MM.1S (cell line): ENCODE results near the gene BMP10.

Experiments
- DNase-seq: peaks from one replicate; pipeline ENCODE4 v3.0.0-alpha.2; 2015
- H2AFZ ChIP-seq: fragments of 300-600 bp; sonication (generic); 2 replicates; pipeline ENCODE4 v1.6.0; 2016; ENCODE audit warnings: antibody characterized with exemption, low read length
- H3F3A ChIP-seq: fragments of 300-600 bp; sonication (generic); 2 replicates; pipeline ENCODE4 v1.6.1; 2016; ENCODE audit warnings: mild to moderate bottlenecking, antibody characterized with exemption, low read length, moderate library complexity, mixed read lengths; ENCODE audit not compliant: insufficient read depth
- H3K27ac ChIP-seq: fragments of 300-600 bp; sonication (generic); 2 replicates; pipeline ENCODE4 v1.5.1; 2016; ENCODE audit warnings: mild to moderate bottlenecking, low read length
- H3K27me3 ChIP-seq: fragments of 300-600 bp; sonication (generic); replicated peaks from 2 replicates; pipeline ENCODE4 v1.6.0; 2016; ENCODE audit warnings: low read length; ENCODE audit not compliant: insufficient read depth
- H3K36me3 ChIP-seq: fragments of 300-600 bp; sonication (generic); replicated peaks from 2 replicates; pipeline ENCODE4 v1.6.1; 2016; ENCODE audit warnings: mild to moderate bottlenecking, low read length, mixed read lengths; ENCODE audit not compliant: insufficient read depth
- H3K4me1 ChIP-seq: fragments of 300-600 bp; sonication (generic); 2 replicates; pipeline ENCODE4 v1.6.1; 2016; ENCODE audit warnings: low read length, mixed read lengths
- H3K4me2 ChIP-seq: fragments of 300-600 bp; sonication (generic); 2 replicates; pipeline ENCODE4 v1.6.0; 2016; ENCODE audit warnings: low read depth, low read length
- H3K4me3 ChIP-seq: fragments of 300-600 bp; sonication (generic); 2 replicates; pipeline ENCODE4 v1.5.1; 2016; ENCODE audit warnings: low read length, mixed read lengths
- H3K79me2 ChIP-seq: fragments of 300-600 bp; sonication (generic); 2 replicates; pipeline ENCODE4 v1.6.1; 2016; ENCODE audit warnings: mixed run types, low read length, mixed read lengths
- H3K9ac ChIP-seq: fragments of 300-600 bp; sonication (generic); 2 replicates; pipeline ENCODE4 v1.6.1; 2016; ENCODE audit warnings: low read length, mixed read lengths
- H3K9me2 ChIP-seq: fragments of 300-600 bp; sonication (generic); replicated peaks from 2 replicates; pipeline ENCODE4 v1.6.1; 2016; ENCODE audit warnings: mild to moderate bottlenecking, low read length, mixed read lengths; ENCODE audit not compliant: insufficient read depth
- H3K9me3 ChIP-seq: fragments of 300-600 bp; sonication (generic); replicated peaks from 2 replicates; pipeline ENCODE4 v1.6.1; 2016; ENCODE audit warnings: mild to moderate bottlenecking, low read length, mixed read lengths; ENCODE audit not compliant: insufficient read depth
- H4K20me1 ChIP-seq: fragments of 300-600 bp; sonication (generic); 2 replicates; pipeline ENCODE4 v1.6.1; 2016; ENCODE audit warnings: mild to moderate bottlenecking, low read length, moderate library complexity, mixed read lengths; ENCODE audit not compliant: insufficient read depth
- EZH2 ChIP-seq: fragments of 300-600 bp; sonication (generic); optimal IDR thresholded peaks from 2 replicates; pipeline ENCODE3; 2017; ENCODE audit warnings: low read depth, mild to moderate bottlenecking, antibody characterized with exemption, low read length, mixed read lengths
- EZH2phosphoT487 ChIP-seq: fragments of 300-600 bp; sonication (generic); IDR thresholded peaks from 2 replicates; pipeline ENCODE4 v1.6.1; 2018; ENCODE audit warnings: antibody characterized with exemption, low read length
- TF ChIP-seq, protein P1 (sequence below): fragments of 300-600 bp; sonication (generic); IDR thresholded peaks from 2 replicates; pipeline ENCODE4 v1.5.1; 2016; ENCODE audit warnings: antibody characterized with exemption, low read length, mixed read lengths

Gene BMP10

DNA sequence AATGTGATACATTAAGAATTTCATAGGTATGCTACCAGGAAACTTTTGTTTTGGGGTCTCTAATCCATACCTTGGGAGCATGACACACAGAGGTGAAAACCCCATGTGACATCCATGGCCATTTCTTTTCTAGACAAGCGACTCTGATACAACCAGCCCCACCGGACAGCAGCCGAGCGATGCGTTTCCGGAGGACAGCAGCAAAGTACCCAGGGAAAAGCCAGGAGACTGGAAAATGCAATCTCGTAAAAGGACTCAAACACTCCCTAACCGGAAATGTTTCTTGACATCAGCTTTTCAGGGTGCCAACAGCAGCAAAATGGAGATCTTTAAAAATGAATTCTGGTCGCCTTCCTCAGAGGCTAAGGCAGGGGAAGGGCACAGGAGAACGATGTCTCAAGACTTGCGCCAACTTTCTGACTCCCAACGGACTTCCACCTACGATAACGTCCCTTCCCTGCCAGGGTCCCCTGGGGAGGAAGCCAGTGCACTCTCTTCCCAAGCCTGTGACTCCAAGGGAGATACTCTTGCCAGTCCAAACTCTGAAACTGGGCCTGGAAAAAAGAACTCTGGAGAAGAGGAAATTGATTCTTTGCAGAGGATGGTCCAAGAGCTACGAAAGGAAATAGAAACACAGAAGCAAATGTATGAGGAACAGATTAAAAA, 48.9 kb downstream of the BMP10 start:
- H4K20me1 ChIP-seq: no peaks in the 10 kb centered on the region
- TF ChIP-seq, protein P1, sequence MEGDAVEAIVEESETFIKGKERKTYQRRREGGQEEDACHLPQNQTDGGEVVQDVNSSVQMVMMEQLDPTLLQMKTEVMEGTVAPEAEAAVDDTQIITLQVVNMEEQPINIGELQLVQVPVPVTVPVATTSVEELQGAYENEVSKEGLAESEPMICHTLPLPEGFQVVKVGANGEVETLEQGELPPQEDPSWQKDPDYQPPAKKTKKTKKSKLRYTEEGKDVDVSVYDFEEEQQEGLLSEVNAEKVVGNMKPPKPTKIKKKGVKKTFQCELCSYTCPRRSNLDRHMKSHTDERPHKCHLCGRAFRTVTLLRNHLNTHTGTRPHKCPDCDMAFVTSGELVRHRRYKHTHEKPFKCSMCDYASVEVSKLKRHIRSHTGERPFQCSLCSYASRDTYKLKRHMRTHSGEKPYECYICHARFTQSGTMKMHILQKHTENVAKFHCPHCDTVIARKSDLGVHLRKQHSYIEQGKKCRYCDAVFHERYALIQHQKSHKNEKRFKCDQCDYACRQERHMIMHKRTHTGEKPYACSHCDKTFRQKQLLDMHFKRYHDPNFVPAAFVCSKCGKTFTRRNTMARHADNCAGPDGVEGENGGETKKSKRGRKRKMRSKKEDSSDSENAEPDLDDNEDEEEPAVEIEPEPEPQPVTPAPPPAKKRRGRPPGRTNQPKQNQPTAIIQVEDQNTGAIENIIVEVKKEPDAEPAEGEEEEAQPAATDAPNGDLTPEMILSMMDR: no peak
- TF ChIP-seq EZH2phosphoT487 (no peak), EZH2 (no peak)
- H3K79me2 ChIP-seq: no peaks in the 10 kb centered on the region
- H3K9ac ChIP-seq: no peak overlapping the region
- H3K4me1 ChIP-seq: no peaks in the 10 kb centered on the region
- H3K27me3 ChIP-seq: no peaks in the 10 kb centered on the region
- H3K4me2 ChIP-seq: no peak overlapping the region
- H3K27ac ChIP-seq: no peak overlapping the region
- H3K9me2 ChIP-seq: no peaks in the 10 kb centered on the region
- H3K4me3 ChIP-seq: no peak overlapping the region
- no peak for DNase-seq
- no peaks in the 10 kb centered on the region for H3F3A ChIP-seq
- no peaks in the 10 kb centered on the region for H3K9me3 ChIP-seq
- no peaks in the 10 kb centered on the region for H3K36me3 ChIP-seq
- no peak overlapping the region for H2AFZ ChIP-seq

- TF ChIP-seq EZH2phosphoT487: no peak
- H3K36me3 ChIP-seq: no peaks in the 10 kb centered on the region
Observed at GRCh38 chr2:68819556-68819955, 51.6 kb downstream of the BMP10 start.

GRCh38 chr2:68817306-68817705, 53.9 kb downstream of the BMP10 start:
- H4K20me1 ChIP-seq: no peaks in the 10 kb centered on the region
- H3K27ac ChIP-seq: no peak overlapping the region
- no peak overlapping the region for H3K4me2 ChIP-seq
- H3K9ac ChIP-seq: no peak overlapping the region
- no peaks in the 10 kb centered on the region for H3K4me1 ChIP-seq
- no peak for DNase-seq
- no peaks in the 10 kb centered on the region for H3K79me2 ChIP-seq
- H3K27me3 ChIP-seq: no peaks in the 10 kb centered on the region
- H3K9me2 ChIP-seq: no peaks in the 10 kb centered on the region
- H3F3A ChIP-seq: no peaks in the 10 kb centered on the region; the same call in 1 of the 2 replicates
- H2AFZ ChIP-seq: no peak overlapping the region
- H3K36me3 ChIP-seq: no peaks in the 10 kb centered on the region
- no peaks in the 10 kb centered on the region for H3K9me3 ChIP-seq
- H3K4me3 ChIP-seq: no peak overlapping the region
- no peak for TF ChIP-seq EZH2phosphoT487
- TF ChIP-seq EZH2: no peak
- TF ChIP-seq, protein P1: no peak

More at GRCh38 chr2:68819556-68819955, 51.6 kb downstream of the BMP10 start:
- Histone ChIP-seq H3F3A (no peaks in the 10 kb centered on the region; the same call in 1 of the 2 replicates), H4K20me1 (no peaks in the 10 kb centered on the region), H3K27me3 (no peaks in the 10 kb centered on the region), H3K9me2 (no peaks in the 10 kb centered on the region), H3K27ac (no peak overlapping the region), H3K9ac (no peak overlapping the region), H3K4me3 (no peak overlapping the region), H2AFZ (no peak overlapping the region), H3K9me3 (no peaks in the 10 kb centered on the region), H3K4me2 (no peak overlapping the region), H3K79me2 (no peaks in the 10 kb centered on the region), H3K4me1 (no peaks in the 10 kb centered on the region)
- DNase-seq: no peak
